Measurements from ENCODE around the gene CTTN.
"Not testable (repeated sequence)": the region's sequence is repeated elsewhere in the genome, so short reads cannot be mapped to it uniquely, and the experiment has no call there.

The CTTN gene

GRCh38 chr11:70407814-70408213 lies 9.5 kb downstream of the CTTN start:
- in situ Hi-C loops (cut with MboI; ENCODE audit: low sequenced_read_pairs), result no loop called here

GRCh38 chr11:70408326-70408725 lies 10.0 kb downstream of the CTTN start:
- in situ Hi-C loops (cut with MboI; ENCODE audit: low sequenced_read_pairs), result not testable (repeated sequence)

GRCh38 chr11:70409437-70409836 lies 11.1 kb downstream of the CTTN start:
- in situ Hi-C loops (cut with MboI; ENCODE audit: low sequenced_read_pairs), result no loop called here

- in situ Hi-C loops (cut with MboI; ENCODE audit: low sequenced_read_pairs), result no loop called here
These were observed 11.5 kb downstream of the CTTN start for GRCh38 chr11:70409871-70410270.

- in situ Hi-C loops (cut with MboI; ENCODE audit: low sequenced_read_pairs), result no loop called here
These were observed 12.2 kb downstream of the CTTN start for GRCh38 chr11:70410276-70411205.

GRCh38 chr11:70411713-70412452 lies 13.6 kb downstream of the CTTN start:
- in situ Hi-C loops (cut with MboI; ENCODE audit: low sequenced_read_pairs), result no loop called here

GRCh38 chr11:70413151-70413550 lies 14.8 kb downstream of the CTTN start:
- in situ Hi-C loops (cut with MboI; ENCODE audit: low sequenced_read_pairs), result no loop called here

GRCh38 chr11:70414341-70415100 lies 16.2 kb downstream of the CTTN start:
- in situ Hi-C loops (cut with MboI; ENCODE audit: low sequenced_read_pairs), result no loop called here

- in situ Hi-C loops (cut with MboI; ENCODE audit: low sequenced_read_pairs), result no loop called here
These were observed 16.9 kb downstream of the CTTN start for GRCh38 chr11:70415191-70415590.

- in situ Hi-C loops (cut with MboI; ENCODE audit: low sequenced_read_pairs), result no loop called here
These were observed 17.5 kb downstream of the CTTN start for GRCh38 chr11:70415642-70416395.

- in situ Hi-C loops (cut with MboI; ENCODE audit: low sequenced_read_pairs), result no loop called here
These were observed 18.6 kb downstream of the CTTN start for GRCh38 chr11:70416881-70417280.

GRCh38 chr11:70418130-70418529 lies 19.8 kb downstream of the CTTN start:
- in situ Hi-C loops (cut with MboI; ENCODE audit: low sequenced_read_pairs), result no loop called here

GRCh38 chr11:70419307-70420007 lies 21.1 kb downstream of the CTTN start:
- in situ Hi-C loops (cut with MboI; ENCODE audit: low sequenced_read_pairs), result no loop called here

- in situ Hi-C loops (cut with MboI; ENCODE audit: low sequenced_read_pairs), result no loop called here
These were observed 21.7 kb downstream of the CTTN start for GRCh38 chr11:70420008-70420464.

- in situ Hi-C loops (cut with MboI; ENCODE audit: low sequenced_read_pairs), result no loop called here
These were observed 22.2 kb downstream of the CTTN start for GRCh38 chr11:70420496-70420895.

- in situ Hi-C loops (cut with MboI; ENCODE audit: low sequenced_read_pairs), result no loop called here
These were observed 22.8 kb downstream of the CTTN start for GRCh38 chr11:70421123-70421522.

GRCh38 chr11:70422692-70423522 lies 24.6 kb downstream of the CTTN start:
- in situ Hi-C loops (cut with MboI; ENCODE audit: low sequenced_read_pairs), result no loop called here

GRCh38 chr11:70423523-70424505 lies 25.5 kb downstream of the CTTN start:
- in situ Hi-C loops (cut with MboI; ENCODE audit: low sequenced_read_pairs), result no loop called here

Measured in HL-60/S4 (cell line).